Endodermal cell (in vitro differentiated cells): ENCODE results near the gene CA11. TPM values are rescaled to one million over a fixed set of nuclear protein-coding genes. Genes with fewer than 3 reads are reported as not detected.

Source experiments
- DNase-seq: peaks from one replicate; pipeline ENCODE4 v3.0.0-alpha.2; 2017
- H3K27ac ChIP-seq: 2 replicates; pipeline ENCODE4 v1.5.1; 2013; ENCODE audit warnings: mild to moderate bottlenecking, low read depth, low read length, moderate library complexity
- H3K27me3 ChIP-seq: 2 replicates; pipeline ENCODE4 v1.6.1; 2013; ENCODE audit warnings: mild to moderate bottlenecking, low read length, moderate library complexity; ENCODE audit not compliant: insufficient read depth, control insufficient read depth, poor library complexity, severe bottlenecking
- H3K36me3 ChIP-seq: 2 replicates; pipeline ENCODE4 v1.7.0; 2013; ENCODE audit warnings: mild to moderate bottlenecking, low read length, moderate library complexity; ENCODE audit not compliant: control insufficient read depth, insufficient read depth
- H3K4me1 ChIP-seq: one replicate; pipeline ENCODE4 v1.7.0; 2013; ENCODE audit warnings: low read length; ENCODE audit not compliant: control insufficient read depth, insufficient read depth
- H3K4me3 ChIP-seq: 2 replicates; pipeline ENCODE4 v1.5.1; 2013; ENCODE audit warnings: mild to moderate bottlenecking, low read length, moderate library complexity
- H3K9ac ChIP-seq: 2 replicates; pipeline ENCODE4 v1.6.1; 2013; ENCODE audit warnings: mild to moderate bottlenecking, low read length, moderate library complexity; ENCODE audit not compliant: poor library complexity, severe bottlenecking; ENCODE audit errors: extremely low read depth
- H3K9me3 ChIP-seq: 2 replicates; pipeline ENCODE4 v1.6.1; 2013; ENCODE audit warnings: mild to moderate bottlenecking, low read length, moderate library complexity; ENCODE audit not compliant: control insufficient read depth
- H3K27ac Mint-ChIP-seq: 2 replicates; pipeline ENCODE4 v1.8.0; 2020; ENCODE audit warnings: mixed read lengths
- H3K27me3 Mint-ChIP-seq: 2 replicates; pipeline ENCODE4 v1.8.0; 2021; ENCODE audit warnings: mild to moderate bottlenecking, mixed read lengths; ENCODE audit not compliant: insufficient read depth
- H3K36me3 Mint-ChIP-seq: 2 replicates; pipeline ENCODE4 v1.8.0; 2020; ENCODE audit warnings: low read depth, mixed read lengths
- H3K4me1 Mint-ChIP-seq: 2 replicates; pipeline ENCODE4 v1.8.0; 2020; ENCODE audit warnings: mixed read lengths
- H3K4me3 Mint-ChIP-seq: 2 replicates; pipeline ENCODE4 v1.8.0; 2020; ENCODE audit warnings: mild to moderate bottlenecking, moderate library complexity, mixed read lengths
- H3K9me3 Mint-ChIP-seq: 2 replicates; pipeline ENCODE4 v1.8.0; 2020; ENCODE audit warnings: mild to moderate bottlenecking, mixed read lengths
- CTCF ChIP-seq: fragments of 200-600 bp; sonication (generic); conservative IDR thresholded peaks from 2 replicates; pipeline ENCODE4 v1.5.0; 2021; ENCODE audit warnings: antibody characterized with exemption, mild to moderate bottlenecking
- WGBS, 2 experiments: methylation state at CpG; one replicate each; pipeline versions ENCODE4 v1.1.5 to v1.1.7; 2013; ENCODE audit warnings: missing lambda C conversion rate in 2 of 2, mixed read lengths in 1 of 2; ENCODE audit not compliant: insufficient coverage in 1 of 2, insufficient read length in 1 of 2; 5-methylcytosine and 5-hydroxymethylcytosine counted together
- total RNA-seq, 2 donors: library from RNA; stranded (reverse); fragmentation: NEBNext Ultra II Directional in 1 of 2; extraction: Animal tissue kit (Norgen Biotek cat#: 25700) in 1 of 2; gene quantifications; 2 replicates in 1 of 2; 3 replicates in 1 of 2; pipeline ENCODE4 v1.2.1, GENCODE V29; 2021

The CA11 gene
- total RNA-seq, 2 donors from 2014 or later = 75.0 to 82.6 TPM

GRCh38 chr19:48624067-48624594 is 21.9 kb downstream of the CA11 start:
- TF ChIP-seq CTCF = no peak
- Mint-ChIP-seq H3K9me3 (no peaks in the 10 kb centered on the region), H3K4me1 (peaks cover 26% of the 10 kb centered on the region), H3K27ac (peak overlapping the region; percentile 96), H3K4me3 (peak overlapping the region; percentile 89), H3K27me3 (no peaks in the 10 kb centered on the region), H3K36me3 (peaks cover 11% of the 10 kb centered on the region)
- peak; percentile 99 for DNase-seq
- H3K4me3 ChIP-seq = peak overlapping the region; percentile 89
- H3K4me1 ChIP-seq = peaks cover 9% of the 10 kb centered on the region
- H3K36me3 ChIP-seq = peaks cover 10% of the 10 kb centered on the region
- no peaks in the 10 kb centered on the region for H3K9me3 ChIP-seq
- 0 to 2% methylated on average over 9 to 40 of the region's 40 CpGs for WGBS, 2 experiments
- H3K27ac ChIP-seq = peak overlapping the region; percentile 98
- no peaks in the 10 kb centered on the region for H3K27me3 ChIP-seq
- H3K9ac ChIP-seq = peak overlapping the region; percentile 74

- Histone ChIP-seq H3K9me3 (no peaks in the 10 kb centered on the region), H3K27ac (peak overlapping the region; percentile 98), H3K4me3 (peak overlapping the region; percentile 89), H3K9ac (peak overlapping the region; percentile 74), H3K27me3 (no peaks in the 10 kb centered on the region), H3K4me1 (peaks cover 9% of the 10 kb centered on the region), H3K36me3 (peaks cover 10% of the 10 kb centered on the region)
- H3K36me3 Mint-ChIP-seq = peaks cover 8% of the 10 kb centered on the region
- no peak for TF ChIP-seq CTCF
- H3K27ac Mint-ChIP-seq = peak overlapping the region; percentile 96
- WGBS, 2 experiments = 36 to 39% methylated on average over 8 of the region's 8 CpGs
- H3K9me3 Mint-ChIP-seq = no peaks in the 10 kb centered on the region
- H3K4me3 Mint-ChIP-seq = peak overlapping the region; percentile 89
- peaks cover 26% of the 10 kb centered on the region for H3K4me1 Mint-ChIP-seq
- no peaks in the 10 kb centered on the region for H3K27me3 Mint-ChIP-seq
- DNase-seq = no peak
These were observed 22.4 kb downstream of the CA11 start for GRCh38 chr19:48623556-48624066.

GRCh38 chr19:48619692-48620585 is 26.0 kb downstream of the CA11 start:
- peak overlapping the region; percentile 100 for H3K4me3 ChIP-seq
- no peaks in the 10 kb centered on the region for H3K27me3 Mint-ChIP-seq

More at GRCh38 chr19:48619692-48620585, 26.0 kb downstream of the CA11 start:
- Mint-ChIP-seq H3K4me3 (peak overlapping the region; percentile 99), H3K9me3 (no peaks in the 10 kb centered on the region), H3K4me1 (peaks cover 30% of the 10 kb centered on the region), H3K36me3 (peaks cover 31% of the 10 kb centered on the region), H3K27ac (peak overlapping the region; percentile 97)
- peak; percentile 44 for DNase-seq
- Histone ChIP-seq H3K9me3 (no peaks in the 10 kb centered on the region), H3K36me3 (peaks cover 29% of the 10 kb centered on the region), H3K4me1 (peaks cover 19% of the 10 kb centered on the region), H3K27me3 (no peaks in the 10 kb centered on the region), H3K27ac (peak overlapping the region; percentile 95), H3K9ac (peak overlapping the region; percentile 100)
- no peak for TF ChIP-seq CTCF
- 20 to 32% methylated on average over 1 to 6 of the region's 6 CpGs for WGBS, 2 experiments
